ENCODE results near the gene CTNNA2. TPM values are rescaled to one million over a fixed set of nuclear protein-coding genes. Genes with fewer than 3 reads are reported as not detected.

The CTNNA2 gene
- total RNA-seq, 1 donor from 2014 or later, result not detected

GRCh38 chr2:79782576-79783452, 270.0 kb downstream of the CTNNA2 start:
- DNase-seq (ENCODE audit: low read depth in 2 of 2), result no peak

DNA sequence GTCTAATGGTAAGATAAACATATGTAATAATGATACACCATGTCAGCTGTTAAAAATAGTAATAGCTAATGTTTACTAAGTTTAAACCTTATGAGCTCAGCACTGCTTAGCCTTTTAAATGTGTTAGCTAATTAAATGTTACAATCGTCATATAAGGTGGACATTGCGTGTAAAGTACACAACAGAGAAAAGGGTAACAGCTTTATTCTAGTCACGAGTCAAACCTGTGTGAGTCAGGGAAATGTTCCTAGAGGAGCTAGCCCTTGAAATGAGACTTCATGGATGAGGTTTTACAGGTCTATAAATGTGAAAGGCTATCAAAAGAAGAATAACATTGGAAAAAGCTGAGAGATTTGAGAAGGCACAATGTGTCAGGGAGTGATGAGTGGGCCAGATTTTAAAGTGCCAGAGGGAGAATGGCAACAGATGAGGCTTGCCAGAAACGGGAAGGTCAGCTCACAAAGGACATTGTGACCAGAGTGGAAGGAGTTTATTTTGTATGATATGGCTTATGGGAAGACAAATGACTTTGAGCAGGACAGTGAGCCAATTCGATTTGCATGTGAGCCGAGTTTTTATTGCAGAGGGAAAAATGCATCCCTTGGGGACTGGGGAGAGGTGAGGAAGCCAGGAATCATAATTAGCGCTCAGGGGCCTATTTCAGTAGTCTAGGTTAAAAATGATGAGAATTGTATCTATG, 276.3 kb downstream of the CTNNA2 start:
- DNase-seq (ENCODE audit: low read depth in 2 of 2), result no peak

DNA sequence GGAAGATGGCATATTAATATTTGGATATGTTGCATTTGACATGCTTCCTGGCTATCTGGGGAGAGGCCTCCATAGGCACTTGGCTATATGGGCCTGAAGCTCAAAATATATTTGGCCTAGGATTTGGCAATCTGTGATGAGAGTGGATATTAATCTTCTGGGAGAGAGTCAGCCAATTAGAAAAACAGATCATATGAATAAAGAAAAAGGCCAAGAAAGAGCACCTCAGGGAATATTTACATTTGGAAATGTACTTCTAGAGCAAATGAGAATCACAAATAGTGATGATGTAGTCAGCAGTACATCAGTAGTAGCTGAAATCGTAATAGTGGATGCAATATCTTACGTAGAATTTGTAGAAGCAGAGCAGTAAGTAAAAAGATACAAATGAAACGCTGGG, 277.0 kb downstream of the CTNNA2 start:
- no peak for DNase-seq (ENCODE audit: low read depth in 2 of 2)

- DNase-seq (ENCODE audit: low read depth in 2 of 2), result no peak
Observed at GRCh38 chr2:79792090-79792489, 279.2 kb downstream of the CTNNA2 start.

GRCh38 chr2:79793006-79793405, 280.2 kb downstream of the CTNNA2 start:
- DNase-seq (ENCODE audit: low read depth in 2 of 2), result no peak

DNA sequence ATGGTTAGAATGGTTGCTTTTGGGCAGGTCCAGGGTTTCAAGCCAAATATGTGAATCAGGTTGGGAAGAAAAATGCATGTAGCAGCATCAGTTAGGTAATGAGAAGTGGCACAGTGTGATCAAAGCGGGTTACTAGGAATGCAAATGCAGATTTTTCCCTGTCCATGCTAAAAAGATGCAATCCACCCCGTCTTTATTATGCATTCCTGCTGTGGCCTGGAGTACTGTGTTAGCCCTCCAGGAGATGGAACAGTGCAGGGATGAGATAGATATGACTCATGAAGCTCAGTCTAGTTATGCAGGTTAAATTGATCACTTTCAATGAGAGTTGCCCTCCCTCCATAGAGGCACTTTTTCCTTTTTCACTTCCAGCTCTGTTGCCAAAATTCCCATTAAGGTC, 283.8 kb downstream of the CTNNA2 start:
- no peak for DNase-seq (ENCODE audit: low read depth in 2 of 2)

- DNase-seq (ENCODE audit: low read depth in 2 of 2), result no peak
Observed at GRCh38 chr2:79798776-79799175, 285.9 kb downstream of the CTNNA2 start.

DNA sequence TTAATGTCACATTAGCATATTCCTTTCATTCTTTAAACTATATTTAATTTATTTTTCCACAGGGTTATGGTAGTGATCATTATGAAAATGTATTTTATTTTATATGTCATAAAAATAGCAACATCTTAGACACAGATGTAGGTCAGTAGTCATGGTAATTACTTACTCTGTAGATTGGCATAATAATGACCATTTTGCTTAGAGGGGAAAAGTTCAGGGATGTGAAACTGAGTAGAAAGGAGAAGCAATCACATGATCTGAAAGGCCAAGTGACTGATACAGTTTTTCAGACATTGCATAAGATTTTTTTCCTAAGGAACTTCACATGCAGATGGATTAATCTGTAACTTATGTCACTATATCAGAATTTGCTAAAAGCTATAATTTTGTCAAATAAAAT, 286.9 kb downstream of the CTNNA2 start:
- no peak for DNase-seq (ENCODE audit: low read depth in 2 of 2)

DNA sequence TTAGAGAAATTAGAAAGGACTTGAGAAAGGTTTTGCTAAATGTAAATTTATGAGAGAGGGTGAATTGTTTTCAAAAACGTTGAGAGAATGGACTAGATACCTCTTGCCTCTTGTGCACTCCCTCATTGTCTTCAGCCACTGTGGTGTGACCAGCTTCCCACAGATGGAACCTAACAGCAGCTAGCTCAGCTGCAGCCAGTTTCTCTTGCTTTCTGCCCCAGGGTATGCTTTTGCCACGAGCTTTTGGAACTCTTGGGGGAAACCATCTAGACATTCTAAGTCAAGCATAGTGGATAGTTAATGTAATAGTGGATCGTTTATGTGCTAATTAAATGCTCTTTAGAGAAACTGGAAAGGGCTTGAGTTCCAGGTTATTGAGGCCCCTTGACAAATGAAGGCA, 288.2 kb downstream of the CTNNA2 start:
- DNase-seq (ENCODE audit: low read depth in 2 of 2), result no peak

GRCh38 chr2:79817288-79817687, 304.4 kb downstream of the CTNNA2 start:
- no peak for DNase-seq (ENCODE audit: low read depth in 2 of 2)

DNA sequence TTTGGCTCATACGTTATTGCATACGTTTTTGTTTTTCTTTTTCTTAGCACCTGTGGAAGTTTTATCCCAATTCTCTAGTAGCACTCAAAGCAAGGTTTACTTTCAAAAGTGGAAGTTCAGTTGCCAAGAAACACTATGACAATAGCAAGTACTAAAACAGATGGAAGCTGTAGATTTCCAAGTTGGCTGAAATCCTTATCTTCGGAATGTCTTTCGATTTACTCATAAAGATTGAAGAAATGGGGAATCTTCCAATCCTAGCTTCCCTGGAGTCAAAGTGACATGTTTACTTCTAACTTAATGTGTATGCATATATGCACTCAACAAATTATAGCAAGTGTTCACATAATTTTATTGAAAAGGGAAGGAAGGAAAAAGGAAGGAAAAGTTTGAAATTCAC, 307.4 kb downstream of the CTNNA2 start:
- no peak for DNase-seq (ENCODE audit: low read depth in 2 of 2)

GRCh38 chr2:79822136-79822535, 309.3 kb downstream of the CTNNA2 start:
- DNase-seq (ENCODE audit: low read depth in 2 of 2), result no peak

GRCh38 chr2:79824086-79824786, 311.4 kb downstream of the CTNNA2 start:
- no peak for DNase-seq (ENCODE audit: low read depth in 2 of 2)

GRCh38 chr2:79827881-79828280, 315.0 kb downstream of the CTNNA2 start:
- no peak for DNase-seq (ENCODE audit: low read depth in 2 of 2)

- no peak for DNase-seq (ENCODE audit: low read depth in 2 of 2)
Observed at GRCh38 chr2:79830501-79830900, 317.6 kb downstream of the CTNNA2 start.

- no peak for DNase-seq (ENCODE audit: low read depth in 2 of 2)
Observed at GRCh38 chr2:79831961-79832360, 319.1 kb downstream of the CTNNA2 start.

DNA sequence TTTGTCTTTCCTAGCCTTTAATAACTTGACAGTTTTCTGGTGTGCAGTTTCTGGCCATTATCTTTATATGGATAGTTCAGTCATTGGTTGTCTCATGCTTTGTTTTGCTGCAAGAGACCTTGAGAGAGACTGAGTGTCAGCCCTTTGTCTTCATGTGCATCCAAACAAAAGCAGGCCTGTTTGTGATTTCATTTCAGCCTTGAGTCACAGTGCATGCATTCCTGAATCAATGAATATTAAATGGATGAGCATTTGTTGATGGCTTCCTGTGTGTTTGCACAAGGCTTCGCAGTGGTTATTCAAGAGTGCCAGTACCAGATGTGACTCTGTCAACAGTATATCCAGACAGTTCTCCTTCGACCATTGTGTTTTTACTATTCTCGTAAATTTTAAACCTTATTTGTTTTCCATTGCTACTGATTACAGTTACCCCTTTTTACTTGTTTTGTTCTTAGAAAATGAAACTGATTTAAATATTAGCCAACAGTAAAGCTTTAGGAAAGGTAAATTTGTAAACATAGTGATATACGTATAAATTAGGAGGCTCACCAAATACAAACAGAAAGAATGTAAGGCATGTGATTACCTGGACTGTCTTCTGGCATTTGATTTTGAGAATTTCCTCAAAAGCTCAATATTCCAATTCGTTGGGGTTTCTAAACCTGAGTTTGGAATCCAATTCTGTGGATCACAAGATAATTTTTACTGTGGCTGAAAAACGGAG, 319.8 kb downstream of the CTNNA2 start:
- no peak for DNase-seq (ENCODE audit: low read depth in 2 of 2)

GRCh38 chr2:79833235-79833878, 320.5 kb downstream of the CTNNA2 start:
- DNase-seq (ENCODE audit: low read depth in 2 of 2), result no peak

DNA sequence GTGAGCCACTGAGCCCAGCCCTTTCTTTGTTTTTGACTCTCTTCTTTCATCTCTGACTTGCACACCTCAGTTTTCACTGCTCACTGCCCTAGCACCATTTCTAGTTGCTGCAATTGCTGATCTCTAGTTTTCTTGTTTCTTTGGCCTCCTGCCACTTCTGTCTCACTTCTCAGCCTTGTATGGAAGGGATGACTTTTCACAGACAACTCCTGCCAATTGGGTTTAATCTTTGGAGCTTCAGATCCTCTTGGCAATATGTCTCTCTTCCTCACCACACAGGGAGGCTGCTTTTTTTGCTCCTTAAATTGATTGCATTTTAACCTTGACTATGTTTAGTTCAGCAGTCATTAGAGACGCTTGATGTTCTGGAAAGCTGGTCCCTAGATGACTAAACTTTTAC, 323.1 kb downstream of the CTNNA2 start:
- DNase-seq (ENCODE audit: low read depth in 2 of 2), result no peak

- no peak for DNase-seq (ENCODE audit: low read depth in 2 of 2)
Observed at GRCh38 chr2:79844011-79844410, 331.2 kb downstream of the CTNNA2 start.

GRCh38 chr2:79846878-79847277, 334.0 kb downstream of the CTNNA2 start:
- DNase-seq (ENCODE audit: low read depth in 2 of 2), result no peak

Data from lung microvascular endothelial cell (primary cell).